ENCODE data around the gene TFF1. TPM values are rescaled to one million over a fixed set of nuclear protein-coding genes. Genes with fewer than 3 reads are reported as not detected.

Gene TFF1
- total RNA-seq, 1 donor from 2014 or later = not detected

- no peaks in the 10 kb centered on the region for H3K9me3 Mint-ChIP-seq (ENCODE audit: unreplicated experiment)
- no peak for TF ChIP-seq CTCF (IDR thresholded peaks at IDR 0.05; ENCODE audit: unreplicated experiment)
- H3K27me3 Mint-ChIP-seq (ENCODE audit: unreplicated experiment) = peaks cover 7% of the 10 kb centered on the region
- H3K4me1 Mint-ChIP-seq (ENCODE audit: unreplicated experiment) = peaks cover 3% of the 10 kb centered on the region
- H3K27ac Mint-ChIP-seq (ENCODE audit: unreplicated experiment) = no peak overlapping the region
- DNase-seq (ENCODE audit: low spot score) = no peak
- H3K4me3 Mint-ChIP-seq (ENCODE audit: unreplicated experiment) = no peak overlapping the region
- H3K36me3 Mint-ChIP-seq (ENCODE audit: low read depth, unreplicated experiment) = peaks cover 4% of the 10 kb centered on the region
These were observed 1.2 kb upstream of the TFF1 start for GRCh38 chr21:42367367-42368165.

- H3K9me3 Mint-ChIP-seq (ENCODE audit: unreplicated experiment) = no peaks in the 10 kb centered on the region
- peaks cover 3% of the 10 kb centered on the region for H3K4me1 Mint-ChIP-seq (ENCODE audit: unreplicated experiment)
- no peak for DNase-seq (ENCODE audit: low spot score)
- no peak overlapping the region for H3K27ac Mint-ChIP-seq (ENCODE audit: unreplicated experiment)
- no peak overlapping the region for H3K4me3 Mint-ChIP-seq (ENCODE audit: unreplicated experiment)
- TF ChIP-seq CTCF (IDR thresholded peaks at IDR 0.05; ENCODE audit: unreplicated experiment) = no peak
- peaks cover 3% of the 10 kb centered on the region for H3K27me3 Mint-ChIP-seq (ENCODE audit: unreplicated experiment)
- H3K36me3 Mint-ChIP-seq (ENCODE audit: low read depth, unreplicated experiment) = peaks cover 4% of the 10 kb centered on the region
These were observed 565 bp downstream of the TFF1 start for GRCh38 chr21:42365770-42366169.

DNA sequence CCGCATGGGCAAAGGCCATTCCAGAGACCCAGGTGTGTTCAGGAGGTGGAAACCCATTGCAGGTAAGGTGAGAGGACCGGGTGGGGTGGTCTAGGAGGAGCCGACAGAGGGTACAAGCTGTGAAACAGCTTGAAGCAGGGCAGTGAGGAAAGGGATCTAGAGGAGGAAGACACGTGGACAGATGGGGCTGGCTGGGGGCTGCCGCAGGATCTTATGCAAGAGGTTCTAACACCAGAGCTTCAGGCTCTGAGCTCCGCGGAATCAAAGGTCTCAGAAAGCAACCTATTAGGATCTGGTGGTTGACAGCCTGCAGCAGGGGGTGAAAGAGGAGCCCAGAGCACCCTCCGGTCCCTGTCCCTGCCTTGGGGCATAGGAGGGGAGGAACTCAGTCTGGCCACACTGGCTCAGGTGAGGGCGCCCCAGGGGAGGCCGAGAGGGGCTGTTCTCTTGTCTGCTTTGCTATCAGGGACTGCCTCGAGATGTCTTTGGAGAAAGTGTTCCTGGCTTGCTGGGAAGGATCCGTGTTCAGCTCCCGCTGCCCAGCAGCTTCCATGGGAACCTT, 1.9 kb downstream of the TFF1 start:
- peaks cover 4% of the 10 kb centered on the region for H3K36me3 Mint-ChIP-seq (ENCODE audit: low read depth, unreplicated experiment)
- no peaks in the 10 kb centered on the region for H3K9me3 Mint-ChIP-seq (ENCODE audit: unreplicated experiment)
- no peak for DNase-seq (ENCODE audit: low spot score)
- H3K4me3 Mint-ChIP-seq (ENCODE audit: unreplicated experiment) = no peak overlapping the region
- H3K27ac Mint-ChIP-seq (ENCODE audit: unreplicated experiment) = no peak overlapping the region
- H3K27me3 Mint-ChIP-seq (ENCODE audit: unreplicated experiment) = peaks cover 3% of the 10 kb centered on the region
- TF ChIP-seq CTCF (IDR thresholded peaks at IDR 0.05; ENCODE audit: unreplicated experiment) = no peak
- peaks cover 3% of the 10 kb centered on the region for H3K4me1 Mint-ChIP-seq (ENCODE audit: unreplicated experiment)

DNA sequence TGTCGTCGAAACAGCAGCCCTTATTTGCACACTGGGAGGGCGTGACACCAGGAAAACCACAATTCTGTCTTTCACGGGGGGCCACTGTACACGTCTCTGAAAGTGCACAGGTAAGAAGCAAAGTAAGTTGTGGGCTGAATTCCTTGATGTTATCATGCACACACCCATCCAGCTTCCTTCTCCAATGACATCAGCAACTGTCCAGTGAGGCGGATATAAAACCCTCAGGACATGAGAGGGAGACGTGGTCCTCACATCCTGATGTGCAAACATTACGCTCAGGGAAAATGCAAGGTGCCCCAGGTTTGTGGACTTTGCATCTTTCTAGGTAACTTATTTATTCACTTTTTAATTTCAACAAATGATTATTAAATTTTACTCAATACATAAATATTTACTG, 3.0 kb downstream of the TFF1 start:
- peaks cover 4% of the 10 kb centered on the region for H3K9me3 Mint-ChIP-seq (ENCODE audit: unreplicated experiment)
- no peak overlapping the region for H3K4me3 Mint-ChIP-seq (ENCODE audit: unreplicated experiment)
- peaks cover 3% of the 10 kb centered on the region for H3K4me1 Mint-ChIP-seq (ENCODE audit: unreplicated experiment)

More for the DNA sequence above, 3.0 kb downstream of the TFF1 start:
- no peak for DNase-seq (ENCODE audit: low spot score)
- Mint-ChIP-seq H3K36me3 (ENCODE audit: low read depth, unreplicated experiment) (peaks cover 4% of the 10 kb centered on the region), H3K27ac (ENCODE audit: unreplicated experiment) (no peak overlapping the region), H3K27me3 (ENCODE audit: unreplicated experiment) (peaks cover 3% of the 10 kb centered on the region)
- TF ChIP-seq CTCF (IDR thresholded peaks at IDR 0.05; ENCODE audit: unreplicated experiment) = no peak

Measured in endothelial cell (in vitro differentiated cells).